ENCODE measurements around the gene TENT5C.
"Not testable (repeated sequence)": the region's sequence is repeated elsewhere in the genome, so short reads cannot be mapped to it uniquely, and the experiment has no call there.

Gene TENT5C

GRCh38 chr1:117605774-117606648 is at the start of gene TENT5C:
Gene TENT5C (plus strand): TSS chr1:117606048. CDS start chr1:117622869, 16,821 bp downstream.
- DNase-seq (ENCODE audit: low spot score), result peak; percentile 99

GRCh38 chr1:117556341-117556740 is 49.5 kb upstream of the TENT5C start:
- no peak for DNase-seq (ENCODE audit: low spot score)

- no peak for DNase-seq (ENCODE audit: low spot score)
These were observed 48.9 kb upstream of the TENT5C start for GRCh38 chr1:117556976-117557375.

- not testable (repeated sequence) for DNase-seq (ENCODE audit: low spot score)
These were observed 47.4 kb upstream of the TENT5C start for GRCh38 chr1:117558451-117558850.

- DNase-seq (ENCODE audit: low spot score), result no peak
These were observed 46.7 kb upstream of the TENT5C start for GRCh38 chr1:117559139-117559538.

- no peak for DNase-seq (ENCODE audit: low spot score)
These were observed 45.9 kb upstream of the TENT5C start for GRCh38 chr1:117559985-117560384.

GRCh38 chr1:117561071-117561470 is 44.8 kb upstream of the TENT5C start:
- no peak for DNase-seq (ENCODE audit: low spot score)

- DNase-seq (ENCODE audit: low spot score), result no peak
These were observed 44.3 kb upstream of the TENT5C start for GRCh38 chr1:117561551-117561950.

- DNase-seq (ENCODE audit: low spot score), result no peak
These were observed 43.0 kb upstream of the TENT5C start for GRCh38 chr1:117562581-117563491.

- DNase-seq (ENCODE audit: low spot score), result no peak
These were observed 42.4 kb upstream of the TENT5C start for GRCh38 chr1:117563492-117563875.

GRCh38 chr1:117564227-117565075 is 41.4 kb upstream of the TENT5C start:
- no peak for DNase-seq (ENCODE audit: low spot score)

GRCh38 chr1:117565076-117565556 is 40.7 kb upstream of the TENT5C start:
- no peak for DNase-seq (ENCODE audit: low spot score)

GRCh38 chr1:117565745-117566455 is 39.9 kb upstream of the TENT5C start:
- no peak for DNase-seq (ENCODE audit: low spot score)

GRCh38 chr1:117566556-117566955 is 39.3 kb upstream of the TENT5C start:
- DNase-seq (ENCODE audit: low spot score), result no peak

GRCh38 chr1:117567435-117567834 is 38.4 kb upstream of the TENT5C start:
- no peak for DNase-seq (ENCODE audit: low spot score)

- no peak for DNase-seq (ENCODE audit: low spot score)
These were observed 37.9 kb upstream of the TENT5C start for GRCh38 chr1:117567976-117568375.

- DNase-seq (ENCODE audit: low spot score), result no peak
These were observed 36.8 kb upstream of the TENT5C start for GRCh38 chr1:117568999-117569398.

GRCh38 chr1:117569856-117570255 is 36.0 kb upstream of the TENT5C start:
- no peak for DNase-seq (ENCODE audit: low spot score)

GRCh38 chr1:117570988-117571409 is 34.8 kb upstream of the TENT5C start:
- DNase-seq (ENCODE audit: low spot score), result no peak

GRCh38 chr1:117571496-117571895 is 34.4 kb upstream of the TENT5C start:
- no peak for DNase-seq (ENCODE audit: low spot score)

GRCh38 chr1:117572546-117572945 is 33.3 kb upstream of the TENT5C start:
- DNase-seq (ENCODE audit: low spot score), result peak; percentile 54

Data from germinal center (tissue), 1 donor.